Keratinocyte (primary cell): ENCODE data around the gene SLC35B2. TPM values are rescaled to one million over a fixed set of nuclear protein-coding genes. Genes with fewer than 3 reads are reported as not detected.

ENCODE experiments used
- DNase-seq: peaks from one replicate; pipeline ENCODE4 v3.0.0-alpha.2; 2011; ENCODE audit warnings: low read depth, missing footprints, low spot score
- FAIRE-seq: peaks from 2 replicates; lab custom pipeline; 2011; peaks lifted over from hg19 to GRCh38; lab: Jason Lieb, UNC
- H2AFZ ChIP-seq: 2 replicates; pipeline ENCODE4 v1.6.0; 2012; ENCODE audit warnings: low read length, control low read depth, inconsistent platforms; ENCODE audit not compliant: control insufficient read depth
- H3K27ac ChIP-seq: 2 replicates; pipeline ENCODE4 v1.5.1; 2011; ENCODE audit warnings: low read length; ENCODE audit not compliant: control insufficient read depth, insufficient read depth
- H3K27me3 ChIP-seq: 3 replicates; pipeline ENCODE4 v1.6.0; 2011; ENCODE audit warnings: low read length; ENCODE audit not compliant: control insufficient read depth, insufficient read depth; ENCODE audit errors: extremely low read depth
- H3K36me3 ChIP-seq, 2 experiments: 2 replicates in 1 of 2; 3 replicates in 1 of 2; pipeline ENCODE4 v1.5.1; 2011; ENCODE audit warnings: low read length in 2 of 2, mild to moderate bottlenecking in 1 of 2; ENCODE audit not compliant: control insufficient read depth in 2 of 2, insufficient read depth in 2 of 2; ENCODE audit errors: extremely low read depth in 1 of 2
- H3K4me1 ChIP-seq: 3 replicates; pipeline ENCODE4 v1.5.1; 2011; ENCODE audit warnings: low read length; ENCODE audit not compliant: control insufficient read depth, insufficient read depth; ENCODE audit errors: extremely low read depth
- H3K4me2 ChIP-seq: 3 replicates; pipeline ENCODE4 v1.6.0; 2011; ENCODE audit warnings: low read depth, low read length; ENCODE audit not compliant: control insufficient read depth, insufficient read depth; ENCODE audit errors: extremely low read depth
- H3K4me3 ChIP-seq, 3 experiments: fragments of 200-600 bp in 1 of 3; sonication (generic) in 1 of 3; 2 replicates in 2 of 3; 3 replicates in 1 of 3; pipeline ENCODE4 v1.5.1; 2011 to 2016; ENCODE audit warnings: low read length in 3 of 3, mild to moderate bottlenecking in 3 of 3, control low read depth in 2 of 3, inconsistent platforms in 1 of 3, low read depth in 1 of 3, mixed read lengths in 1 of 3, mixed run types in 1 of 3, moderate library complexity in 1 of 3; ENCODE audit not compliant: control insufficient read depth in 2 of 3, insufficient read depth in 2 of 3; ENCODE audit errors: extremely low read depth in 1 of 3
- H3K79me2 ChIP-seq: 2 replicates; pipeline ENCODE4 v1.6.0; 2012; ENCODE audit warnings: low read length; ENCODE audit not compliant: control insufficient read depth, insufficient read depth
- H3K9ac ChIP-seq: 3 replicates; pipeline ENCODE4 v1.6.0; 2011; ENCODE audit warnings: low read length; ENCODE audit not compliant: control insufficient read depth, insufficient read depth; ENCODE audit errors: extremely low read depth
- H3K9me1 ChIP-seq: 3 replicates; pipeline ENCODE4 v1.6.0; 2011; ENCODE audit warnings: low read length; ENCODE audit not compliant: control insufficient read depth, insufficient read depth; ENCODE audit errors: extremely low read depth
- H3K9me3 ChIP-seq: 2 replicates; pipeline ENCODE4 v1.5.1; 2012; ENCODE audit warnings: low read depth, low read length; ENCODE audit not compliant: control insufficient read depth
- H4K20me1 ChIP-seq: 3 replicates; pipeline ENCODE4 v1.6.0; 2011; ENCODE audit warnings: low read length; ENCODE audit not compliant: control insufficient read depth, insufficient read depth; ENCODE audit errors: extremely low read depth
- EZH2 ChIP-seq: IDR thresholded peaks from one replicate; pipeline ENCODE4 v1.6.1; 2012; ENCODE audit warnings: inconsistent platforms, mild to moderate bottlenecking, low read length, moderate library complexity
- dilution Hi-C: fragments of 300-500 bp; cut with MboI; formaldehyde crosslinking; loops from one replicate; pipeline ENCODE4 v1.7.0; 2020; ENCODE audit warnings: low sequenced_read_pairs; ENCODE audit not compliant: extremely low pct_ligation_motif_present
- polyA plus RNA-seq, 5 experiments: library from polyadenylated mRNA; depleted of rRNA in 3 of 5; stranded (reverse) in 3 of 5; stranded (forward) in 1 of 5; unstranded in 1 of 5; fragments of >200 nt; gene quantifications; 1 replicate in 1 of 5; 2 replicates in 3 of 5; 3 replicates in 1 of 5; pipeline versions ENCODE4 v1.2.1 to v1.2.3, GENCODE V29; 2011 to 2012; ENCODE audit warnings: missing spikeins in 2 of 5, low read depth in 1 of 5, low replicate concordance in 1 of 5
- TF ChIP-seq, protein P1 (sequence below), 3 experiments: IDR thresholded peaks in 1 of 3; conservative IDR thresholded peaks in 1 of 3; optimal IDR thresholded peaks in 1 of 3; 2 replicates in 2 of 3; 3 replicates in 1 of 3; pipeline versions ENCODE3 to v1.5.1; 2011; ENCODE audit warnings: low read length in 3 of 3, mild to moderate bottlenecking in 3 of 3, moderate library complexity in 2 of 3, control low read depth in 1 of 3, inconsistent platforms in 1 of 3; ENCODE audit not compliant: insufficient read depth in 2 of 3; ENCODE audit errors: extremely low read depth in 1 of 3

SLC35B2 gene
- polyA plus RNA-seq, 1 donor (not counting 4 experiments of a cell fraction or from before 2014, with no cell fraction given) = 69.9 TPM

DNA sequence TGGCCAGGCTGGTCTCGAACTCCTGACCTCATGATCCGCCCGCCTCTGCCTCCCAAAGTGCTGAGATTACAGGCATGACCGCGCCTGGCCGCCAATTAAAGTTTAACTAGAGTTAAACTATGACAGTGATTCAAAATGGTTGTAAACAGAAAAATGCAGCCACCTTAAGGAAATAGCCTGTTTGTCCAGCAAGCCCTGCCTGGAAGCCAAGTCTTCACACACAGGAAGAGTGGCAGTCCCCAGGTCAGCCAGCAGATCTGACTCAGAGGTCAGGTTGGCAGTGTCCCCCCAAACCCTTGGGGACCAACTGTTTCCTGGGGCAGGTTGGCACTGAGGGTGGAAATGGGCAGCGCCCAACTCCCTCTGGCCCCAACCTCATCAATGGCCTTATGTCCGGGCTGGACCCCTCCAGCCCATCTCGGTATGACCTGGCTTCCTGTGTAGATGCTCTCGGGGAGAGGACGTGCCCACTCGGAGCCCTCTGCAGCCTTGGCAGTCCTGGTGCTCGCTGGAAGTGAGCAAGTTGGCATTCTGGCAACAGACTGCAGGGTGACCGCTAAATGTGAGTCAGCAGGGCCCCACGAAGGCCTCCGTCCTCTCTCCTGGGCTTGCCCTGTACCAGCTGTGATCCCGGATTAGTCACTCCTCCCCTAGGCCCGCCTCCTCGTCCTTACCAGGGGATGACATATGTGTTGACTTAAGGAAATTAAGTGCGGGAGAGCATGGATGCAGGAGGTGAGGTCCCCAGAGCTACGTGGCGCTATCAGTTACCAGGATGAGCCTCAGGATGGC lies 20.1 kb downstream of the SLC35B2 start:
- Histone ChIP-seq H3K4me3 (peak overlapping the region; percentile 44 to 69 (median 69)), H4K20me1 (no peaks in the 10 kb centered on the region), H2AFZ (no peak overlapping the region), H3K27ac (peak overlapping the region; percentile 83), H3K4me1 (peaks cover 40% of the 10 kb centered on the region), H3K9ac (peak overlapping the region; percentile 76), H3K9me3 (no peaks in the 10 kb centered on the region), H3K4me2 (peak overlapping the region; percentile 85), H3K27me3 (no peaks in the 10 kb centered on the region), H3K36me3 (peaks cover 0 to 6% of the 10 kb centered on the region in 2 experiments), H3K79me2 (no peaks in the 10 kb centered on the region), H3K9me1 (peaks cover 3% of the 10 kb centered on the region)
- FAIRE-seq (peak; percentile 88), DNase-seq (no peak)
- dilution Hi-C loops = no loop called here
- no peak for TF ChIP-seq EZH2
- TF ChIP-seq, protein P1, sequence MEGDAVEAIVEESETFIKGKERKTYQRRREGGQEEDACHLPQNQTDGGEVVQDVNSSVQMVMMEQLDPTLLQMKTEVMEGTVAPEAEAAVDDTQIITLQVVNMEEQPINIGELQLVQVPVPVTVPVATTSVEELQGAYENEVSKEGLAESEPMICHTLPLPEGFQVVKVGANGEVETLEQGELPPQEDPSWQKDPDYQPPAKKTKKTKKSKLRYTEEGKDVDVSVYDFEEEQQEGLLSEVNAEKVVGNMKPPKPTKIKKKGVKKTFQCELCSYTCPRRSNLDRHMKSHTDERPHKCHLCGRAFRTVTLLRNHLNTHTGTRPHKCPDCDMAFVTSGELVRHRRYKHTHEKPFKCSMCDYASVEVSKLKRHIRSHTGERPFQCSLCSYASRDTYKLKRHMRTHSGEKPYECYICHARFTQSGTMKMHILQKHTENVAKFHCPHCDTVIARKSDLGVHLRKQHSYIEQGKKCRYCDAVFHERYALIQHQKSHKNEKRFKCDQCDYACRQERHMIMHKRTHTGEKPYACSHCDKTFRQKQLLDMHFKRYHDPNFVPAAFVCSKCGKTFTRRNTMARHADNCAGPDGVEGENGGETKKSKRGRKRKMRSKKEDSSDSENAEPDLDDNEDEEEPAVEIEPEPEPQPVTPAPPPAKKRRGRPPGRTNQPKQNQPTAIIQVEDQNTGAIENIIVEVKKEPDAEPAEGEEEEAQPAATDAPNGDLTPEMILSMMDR (optimal IDR thresholded peaks at IDR 0.05 in 1 of 3, IDR thresholded peaks at IDR 0.05 in 1 of 3, conservative IDR thresholded peaks at IDR 0.05 in 1 of 3; ENCODE audit: extremely low read depth in 1 of 3, insufficient read depth in 2 of 3, low read length in 3 of 3) = no peak

- Histone ChIP-seq H3K27ac (no peak overlapping the region), H3K4me3 (no peak overlapping the region), H3K9ac (no peak overlapping the region), H3K9me3 (no peaks in the 10 kb centered on the region), H3K27me3 (no peaks in the 10 kb centered on the region), H3K4me2 (no peak overlapping the region), H3K79me2 (no peaks in the 10 kb centered on the region), H3K4me1 (peaks cover 40% of the 10 kb centered on the region), H3K36me3 (peaks cover 4 to 13% of the 10 kb centered on the region in 2 experiments), H4K20me1 (no peaks in the 10 kb centered on the region), H2AFZ (no peak overlapping the region), H3K9me1 (peaks cover 3% of the 10 kb centered on the region)
- FAIRE-seq (no peak), DNase-seq (no peak)
- TF ChIP-seq, protein P1 (optimal IDR thresholded peaks at IDR 0.05 in 1 of 3, IDR thresholded peaks at IDR 0.05 in 1 of 3, conservative IDR thresholded peaks at IDR 0.05 in 1 of 3; ENCODE audit: extremely low read depth in 1 of 3, insufficient read depth in 2 of 3, low read length in 3 of 3) = no peak
- no peak for TF ChIP-seq EZH2
- dilution Hi-C loops = no loop called here
Observed at GRCh38 chr6:44235891-44236516, 21.3 kb downstream of the SLC35B2 start.
